Measurements from ENCODE around the gene TOR1AIP1.

DNA sequence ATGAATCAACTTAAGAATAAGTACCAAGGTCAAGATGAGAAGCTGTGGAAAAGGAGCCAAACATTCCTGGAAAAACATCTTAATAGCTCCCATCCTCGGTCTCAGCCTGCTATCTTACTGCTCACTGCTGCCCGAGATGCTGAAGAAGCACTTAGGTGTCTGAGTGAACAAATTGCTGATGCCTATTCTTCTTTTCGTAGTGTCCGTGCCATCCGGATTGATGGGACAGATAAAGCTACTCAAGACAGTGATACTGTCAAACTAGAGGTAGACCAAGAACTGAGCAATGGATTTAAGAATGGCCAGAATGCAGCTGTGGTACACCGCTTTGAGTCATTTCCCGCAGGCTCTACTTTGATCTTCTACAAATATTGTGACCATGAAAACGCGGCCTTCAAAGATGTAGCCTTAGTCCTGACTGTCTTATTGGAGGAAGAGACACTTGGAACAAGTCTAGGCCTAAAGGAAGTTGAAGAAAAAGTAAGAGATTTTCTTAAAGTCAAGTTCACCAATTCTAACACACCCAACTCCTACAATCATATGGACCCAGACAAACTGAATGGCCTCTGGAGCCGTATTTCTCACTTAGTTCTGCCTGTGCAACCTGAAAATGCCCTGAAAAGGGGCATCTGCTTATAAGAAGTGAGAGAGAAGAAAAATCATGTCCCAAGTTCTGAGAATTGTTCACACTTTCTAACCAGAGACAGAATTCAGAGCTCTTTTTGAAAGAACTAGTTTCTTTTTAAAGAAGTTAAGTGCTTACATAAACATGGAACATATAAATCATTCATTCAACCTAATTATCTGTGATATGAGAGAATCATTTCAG lies 35.7 kb downstream of the TOR1AIP1 start:
- TF ChIP-seq, protein P1, sequence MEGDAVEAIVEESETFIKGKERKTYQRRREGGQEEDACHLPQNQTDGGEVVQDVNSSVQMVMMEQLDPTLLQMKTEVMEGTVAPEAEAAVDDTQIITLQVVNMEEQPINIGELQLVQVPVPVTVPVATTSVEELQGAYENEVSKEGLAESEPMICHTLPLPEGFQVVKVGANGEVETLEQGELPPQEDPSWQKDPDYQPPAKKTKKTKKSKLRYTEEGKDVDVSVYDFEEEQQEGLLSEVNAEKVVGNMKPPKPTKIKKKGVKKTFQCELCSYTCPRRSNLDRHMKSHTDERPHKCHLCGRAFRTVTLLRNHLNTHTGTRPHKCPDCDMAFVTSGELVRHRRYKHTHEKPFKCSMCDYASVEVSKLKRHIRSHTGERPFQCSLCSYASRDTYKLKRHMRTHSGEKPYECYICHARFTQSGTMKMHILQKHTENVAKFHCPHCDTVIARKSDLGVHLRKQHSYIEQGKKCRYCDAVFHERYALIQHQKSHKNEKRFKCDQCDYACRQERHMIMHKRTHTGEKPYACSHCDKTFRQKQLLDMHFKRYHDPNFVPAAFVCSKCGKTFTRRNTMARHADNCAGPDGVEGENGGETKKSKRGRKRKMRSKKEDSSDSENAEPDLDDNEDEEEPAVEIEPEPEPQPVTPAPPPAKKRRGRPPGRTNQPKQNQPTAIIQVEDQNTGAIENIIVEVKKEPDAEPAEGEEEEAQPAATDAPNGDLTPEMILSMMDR (IDR thresholded peaks at IDR 0.05): no peak
- no peak for TF ChIP-seq EP300 (IDR thresholded peaks at IDR 0.05)
- TF ChIP-seq POLR2AphosphoS5 (IDR thresholded peaks at IDR 0.05): no peak
